ENCODE measurements around the gene MICAL2.

MICAL2 gene

GRCh38 chr11:12200279-12200990 is 90.0 kb downstream of the MICAL2 start:
- no peak for TF ChIP-seq CTCF (IDR thresholded peaks at IDR 0.05; ENCODE audit: insufficient read depth, low read length, missing control alignments)
- POLR2A ChIA-PET: interaction anchor here (0.6 to 5.3 kb wide), 24 partner anchors 13 to 1392 kb away, joined by 3 to 57 read pairs (median 4); partner anchors contain the start of gene EIF4G2
- DNase-seq (ENCODE audit: low read depth, low spot score): peak; percentile 95

GRCh38 chr11:12200991-12201985 is 90.9 kb downstream of the MICAL2 start:
- ChIA-PET CTCF (interaction anchor here (0.7 to 3.6 kb wide), 12 partner anchors 11 to 154 kb away, joined by 3 to 29 read pairs (median 3); no protein-coding TSS in a partner anchor), POLR2A (interaction anchor here (0.6 to 5.3 kb wide), 22 partner anchors 14 to 1392 kb away, joined by 3 to 57 read pairs (median 4); partner anchors contain the start of gene EIF4G2)
- peak; percentile 98 for DNase-seq (ENCODE audit: low read depth, low spot score)
- no peak overlapping the region for H3K4me3 ChIP-seq (ENCODE audit: low read depth, low read length)
- no peak for TF ChIP-seq CTCF (IDR thresholded peaks at IDR 0.05; ENCODE audit: insufficient read depth, low read length, missing control alignments)

More at GRCh38 chr11:12200279-12200990, 90.0 kb downstream of the MICAL2 start:
- H3K4me3 ChIP-seq (ENCODE audit: low read depth, low read length): no peak overlapping the region
- CTCF ChIA-PET: interaction anchor here (0.8 to 3.6 kb wide), 7 partner anchors 9 to 154 kb away, joined by 3 to 29 read pairs (median 4); no protein-coding TSS in a partner anchor

- TF ChIP-seq CTCF (IDR thresholded peaks at IDR 0.05; ENCODE audit: insufficient read depth, low read length, missing control alignments): no peak
- no peak overlapping the region for H3K4me3 ChIP-seq (ENCODE audit: low read depth, low read length)
- no peak for DNase-seq (ENCODE audit: low read depth, low spot score)
- ChIA-PET POLR2A (interaction anchor here (0.6 to 5.3 kb wide), 2 partner anchors 71 to 116 kb away, joined by 3 to 57 read pairs; no protein-coding TSS in a partner anchor), CTCF (interaction anchor here (0.7 to 3.6 kb wide), 7 partner anchors 18 to 156 kb away, joined by 3 to 29 read pairs (median 3); no protein-coding TSS in a partner anchor)
Observed at GRCh38 chr11:12202661-12203310, 92.4 kb downstream of the MICAL2 start.

GRCh38 chr11:12204506-12204905 is 94.1 kb downstream of the MICAL2 start:
- no peak overlapping the region for H3K4me3 ChIP-seq (ENCODE audit: low read depth, low read length)
- POLR2A ChIA-PET: interaction anchor here (0.9 to 1.4 kb wide), 4 partner anchors 21 to 118 kb away, joined by 3 to 4 read pairs (median 4); partner anchors contain the start of gene MICAL2
- CTCF ChIA-PET: interaction anchor here (1.1 kb wide), 1 partner anchor 11 kb away, joined by 4 read pairs; no protein-coding TSS in a partner anchor
- DNase-seq (ENCODE audit: low read depth, low spot score): no peak
- no peak for TF ChIP-seq CTCF (IDR thresholded peaks at IDR 0.05; ENCODE audit: insufficient read depth, low read length, missing control alignments)

- CTCF ChIA-PET: interaction anchor here (1.1 to 3.5 kb wide), 4 partner anchors 10 to 76 kb away, joined by 4 to 14 read pairs (median 4); no protein-coding TSS in a partner anchor
- DNase-seq (ENCODE audit: low read depth, low spot score): no peak
- TF ChIP-seq CTCF (IDR thresholded peaks at IDR 0.05; ENCODE audit: insufficient read depth, low read length, missing control alignments): no peak
- H3K4me3 ChIP-seq (ENCODE audit: low read depth, low read length): no peak overlapping the region
- POLR2A ChIA-PET: interaction anchor here (0.6 to 1.7 kb wide), 6 partner anchors 9 to 119 kb away, joined by 3 to 4 read pairs (median 4); partner anchors contain the start of gene MICAL2
Observed at GRCh38 chr11:12205330-12205729, 94.9 kb downstream of the MICAL2 start.

All from AG04449 (cell line).